Panc1 (cell line): Measurements from ENCODE around the gene PTCD2. TPM values are rescaled to one million over a fixed set of nuclear protein-coding genes. Genes with fewer than 3 reads are reported as not detected.

ENCODE experiments used
- ATAC-seq: fragments of 200-7000 bp; cut with Tn5 transposase; 2 replicates; pipeline ENCODE4 v1.9.1; 2020; ENCODE audit warnings: mild to moderate bottlenecking, moderate library complexity
- BruUV-seq: library from RNA; stranded (reverse); fragments of 400-500 nt; replicated peaks from 2 replicates; lab custom pipeline; 2021; lab: Mats Ljungman, UMichigan
- CTCF ChIA-PET: fragments of 300-600 bp; sonication (Branson Sonifier 250); formaldehyde crosslinking; loops from one replicate; lab custom pipeline; 2022; ENCODE audit warnings: antibody characterized with exemption; lab: Charles Lee
- POLR2A ChIA-PET: fragments of 300-600 bp; sonication (Branson Sonifier 250); formaldehyde crosslinking; loops from one replicate; lab custom pipeline; 2022; ENCODE audit warnings: antibody characterized with exemption; lab: Charles Lee
- DNase-seq: peaks from one replicate; pipeline ENCODE4 v3.0.0-alpha.2; 2010; ENCODE audit warnings: low read depth, low spot score
- H3K27ac ChIP-seq: 2 replicates; pipeline ENCODE4 v1.5.1; 2011; ENCODE audit warnings: mild to moderate bottlenecking, low read length, inconsistent platforms
- H3K27me3 ChIP-seq: fragments of 200-500 bp; sonication (Bioruptor generic); 2 replicates; pipeline ENCODE4 v1.6.0; 2014; ENCODE audit warnings: low read length, inconsistent platforms; ENCODE audit not compliant: control insufficient read depth, insufficient read depth
- H3K36me3 ChIP-seq: fragments of 200-500 bp; sonication (Bioruptor generic); 2 replicates; pipeline ENCODE4 v1.5.1; 2014; ENCODE audit warnings: inconsistent platforms, mild to moderate bottlenecking, low read length, moderate library complexity; ENCODE audit not compliant: control insufficient read depth, insufficient read depth
- H3K4me1 ChIP-seq: 2 replicates; pipeline ENCODE4 v1.5.1; 2011; ENCODE audit warnings: inconsistent platforms, mild to moderate bottlenecking, low read length, moderate library complexity; ENCODE audit not compliant: control insufficient read depth, insufficient read depth
- H3K4me3 ChIP-seq, 2 experiments: 2 replicates each; pipeline ENCODE4 v1.5.1; 2011 to 2012; ENCODE audit warnings: low read depth in 2 of 2, low read length in 2 of 2, mild to moderate bottlenecking in 2 of 2, inconsistent platforms in 1 of 2, moderate library complexity in 1 of 2
- H3K9me3 ChIP-seq: fragments of 200-500 bp; sonication (Bioruptor generic); 2 replicates; pipeline ENCODE4 v1.5.1; 2014; ENCODE audit warnings: low read depth, mild to moderate bottlenecking, inconsistent platforms, low read length, moderate library complexity; ENCODE audit not compliant: control insufficient read depth, insufficient read depth
- POLR2AphosphoS5 ChIP-seq: IDR thresholded peaks from 2 replicates; pipeline ENCODE4 v1.6.1; 2012; ENCODE audit warnings: mild to moderate bottlenecking, low read depth, low read length, moderate library complexity
- SIN3A ChIP-seq: IDR thresholded peaks from 2 replicates; pipeline ENCODE4 v1.6.1; 2012; ENCODE audit warnings: low read depth, mild to moderate bottlenecking, low read length, moderate library complexity, borderline replicate concordance; ENCODE audit not compliant: insufficient read depth
- TCF7L2 ChIP-seq: IDR thresholded peaks from 2 replicates; pipeline ENCODE4 v1.6.1; 2011; ENCODE audit warnings: mild to moderate bottlenecking, low read depth, low read length, inconsistent platforms
- in situ Hi-C: cut with HindIII; loops from 2 replicates; pipeline ENCODE4 v1.10.0; 2016; ENCODE audit warnings: low sequenced_read_pairs, low pct_unique_long_range_greater_than_20kb
- intact Hi-C: fragments of 100-400 bp; cut with micrococcal nuclease; formaldehyde crosslinking; loops from one replicate; pipeline ENCODE4 v1.10.0; 2022; ENCODE audit not compliant: unreplicated experiment
- total RNA-seq: library from RNA; stranded (reverse); gene quantifications from one replicate; pipeline ENCODE4 v1.2.1, GENCODE V29; 2021; ENCODE audit not compliant: unreplicated experiment
- TF ChIP-seq, protein P1 (sequence below), 2 experiments: IDR thresholded peaks; 2 replicates each; pipeline ENCODE4 v1.6.1; 2011 to 2012; ENCODE audit warnings: low read depth in 2 of 2, control low read depth in 1 of 2, low read length in 1 of 2, mild to moderate bottlenecking in 1 of 2, moderate library complexity in 1 of 2; ENCODE audit not compliant: insufficient read depth in 1 of 2
- TF ChIP-seq, protein P2 (sequence below): fragments of 450-650 bp; IDR thresholded peaks from 2 replicates; pipeline ENCODE4 v1.5.1; 2017; ENCODE audit warnings: mild to moderate bottlenecking

The PTCD2 gene
- total RNA-seq, 1 experiment from 2014 or later: 13.0 TPM

DNA sequence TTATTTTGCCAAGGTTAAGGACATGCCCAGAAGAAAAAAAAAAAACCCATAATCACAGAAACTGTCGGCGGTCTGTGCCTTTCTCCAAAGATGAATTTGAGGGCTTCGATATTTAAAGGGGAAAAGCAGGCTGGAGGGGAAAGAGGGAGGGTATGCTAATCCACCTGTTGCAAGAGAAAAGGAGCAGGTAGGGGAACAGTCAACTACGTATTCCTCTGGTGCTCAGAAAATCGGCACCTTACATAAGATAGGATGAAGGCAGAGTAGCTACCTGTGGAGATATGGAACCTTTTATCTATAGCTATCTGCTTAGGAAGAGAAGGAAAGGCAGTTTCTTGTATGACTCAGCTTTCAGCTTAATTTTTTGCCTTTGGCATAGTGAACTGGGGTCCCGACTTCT is 77.7 kb downstream of the PTCD2 start:
- Histone ChIP-seq H3K36me3 (no peaks in the 10 kb centered on the region), H3K4me3 (no peak overlapping the region), H3K4me1 (no peaks in the 10 kb centered on the region), H3K27me3 (no peaks in the 10 kb centered on the region), H3K9me3 (peaks cover 8% of the 10 kb centered on the region; the same call in 1 of the 2 replicates), H3K27ac (no peak overlapping the region)
- in situ Hi-C loops (no loop called here), intact Hi-C loops (no loop called here)
- DNase-seq (no peak), ATAC-seq (no peak)
- no TSS peak for BruUV-seq
- ChIA-PET POLR2A (interaction anchor here (0.5 kb wide), 1 partner anchor 110 kb away, joined by 3 read pairs; no protein-coding TSS in a partner anchor), CTCF (no interaction called here)
- no peak for TF ChIP-seq POLR2AphosphoS5
- no peak for TF ChIP-seq SIN3A
- no peak for TF ChIP-seq TCF7L2
- TF ChIP-seq, protein P1, sequence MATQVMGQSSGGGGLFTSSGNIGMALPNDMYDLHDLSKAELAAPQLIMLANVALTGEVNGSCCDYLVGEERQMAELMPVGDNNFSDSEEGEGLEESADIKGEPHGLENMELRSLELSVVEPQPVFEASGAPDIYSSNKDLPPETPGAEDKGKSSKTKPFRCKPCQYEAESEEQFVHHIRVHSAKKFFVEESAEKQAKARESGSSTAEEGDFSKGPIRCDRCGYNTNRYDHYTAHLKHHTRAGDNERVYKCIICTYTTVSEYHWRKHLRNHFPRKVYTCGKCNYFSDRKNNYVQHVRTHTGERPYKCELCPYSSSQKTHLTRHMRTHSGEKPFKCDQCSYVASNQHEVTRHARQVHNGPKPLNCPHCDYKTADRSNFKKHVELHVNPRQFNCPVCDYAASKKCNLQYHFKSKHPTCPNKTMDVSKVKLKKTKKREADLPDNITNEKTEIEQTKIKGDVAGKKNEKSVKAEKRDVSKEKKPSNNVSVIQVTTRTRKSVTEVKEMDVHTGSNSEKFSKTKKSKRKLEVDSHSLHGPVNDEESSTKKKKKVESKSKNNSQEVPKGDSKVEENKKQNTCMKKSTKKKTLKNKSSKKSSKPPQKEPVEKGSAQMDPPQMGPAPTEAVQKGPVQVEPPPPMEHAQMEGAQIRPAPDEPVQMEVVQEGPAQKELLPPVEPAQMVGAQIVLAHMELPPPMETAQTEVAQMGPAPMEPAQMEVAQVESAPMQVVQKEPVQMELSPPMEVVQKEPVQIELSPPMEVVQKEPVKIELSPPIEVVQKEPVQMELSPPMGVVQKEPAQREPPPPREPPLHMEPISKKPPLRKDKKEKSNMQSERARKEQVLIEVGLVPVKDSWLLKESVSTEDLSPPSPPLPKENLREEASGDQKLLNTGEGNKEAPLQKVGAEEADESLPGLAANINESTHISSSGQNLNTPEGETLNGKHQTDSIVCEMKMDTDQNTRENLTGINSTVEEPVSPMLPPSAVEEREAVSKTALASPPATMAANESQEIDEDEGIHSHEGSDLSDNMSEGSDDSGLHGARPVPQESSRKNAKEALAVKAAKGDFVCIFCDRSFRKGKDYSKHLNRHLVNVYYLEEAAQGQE (IDR thresholded peaks at IDR 0.05; ENCODE audit: insufficient read depth in 1 of 2, low read depth in 2 of 2, low read length in 1 of 2): no peak
- TF ChIP-seq, protein P2, sequence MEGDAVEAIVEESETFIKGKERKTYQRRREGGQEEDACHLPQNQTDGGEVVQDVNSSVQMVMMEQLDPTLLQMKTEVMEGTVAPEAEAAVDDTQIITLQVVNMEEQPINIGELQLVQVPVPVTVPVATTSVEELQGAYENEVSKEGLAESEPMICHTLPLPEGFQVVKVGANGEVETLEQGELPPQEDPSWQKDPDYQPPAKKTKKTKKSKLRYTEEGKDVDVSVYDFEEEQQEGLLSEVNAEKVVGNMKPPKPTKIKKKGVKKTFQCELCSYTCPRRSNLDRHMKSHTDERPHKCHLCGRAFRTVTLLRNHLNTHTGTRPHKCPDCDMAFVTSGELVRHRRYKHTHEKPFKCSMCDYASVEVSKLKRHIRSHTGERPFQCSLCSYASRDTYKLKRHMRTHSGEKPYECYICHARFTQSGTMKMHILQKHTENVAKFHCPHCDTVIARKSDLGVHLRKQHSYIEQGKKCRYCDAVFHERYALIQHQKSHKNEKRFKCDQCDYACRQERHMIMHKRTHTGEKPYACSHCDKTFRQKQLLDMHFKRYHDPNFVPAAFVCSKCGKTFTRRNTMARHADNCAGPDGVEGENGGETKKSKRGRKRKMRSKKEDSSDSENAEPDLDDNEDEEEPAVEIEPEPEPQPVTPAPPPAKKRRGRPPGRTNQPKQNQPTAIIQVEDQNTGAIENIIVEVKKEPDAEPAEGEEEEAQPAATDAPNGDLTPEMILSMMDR: no peak

DNA sequence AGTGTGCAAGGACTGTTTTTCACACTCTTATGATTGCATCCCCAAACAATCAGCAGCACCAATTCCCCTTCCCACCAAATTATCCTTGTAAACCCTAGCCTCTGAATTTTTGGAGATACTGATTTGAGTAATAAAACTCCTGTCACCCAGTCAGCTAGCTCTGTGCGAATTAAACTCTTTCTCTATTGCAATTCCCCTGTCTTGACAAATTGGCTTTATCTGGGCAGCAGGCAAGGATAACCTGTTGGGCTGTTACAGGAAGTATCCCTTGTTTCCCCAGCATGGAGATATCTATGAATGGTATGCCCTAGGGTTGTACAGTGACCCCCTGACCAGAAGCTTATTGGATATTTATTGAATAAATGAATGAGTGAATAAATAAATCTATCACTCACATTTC is 80.8 kb downstream of the PTCD2 start:
- in situ Hi-C loops: no loop called here
- no peak overlapping the region for H3K4me3 ChIP-seq
- DNase-seq (no peak), ATAC-seq (no peak)
- H3K27me3 ChIP-seq: no peaks in the 10 kb centered on the region
- peaks cover 11% of the 10 kb centered on the region; the same call in 1 of the 2 replicates for H3K9me3 ChIP-seq
- intact Hi-C loops: loop anchor here (10.0 kb wide), 1 partner anchor 124 kb away; no protein-coding TSS in a partner anchor
- TF ChIP-seq, protein P1 (IDR thresholded peaks at IDR 0.05; ENCODE audit: insufficient read depth in 1 of 2, low read depth in 2 of 2, low read length in 1 of 2): no peak
- TF ChIP-seq, protein P2: no peak
- TF ChIP-seq POLR2AphosphoS5: no peak
- TF ChIP-seq TCF7L2: no peak
- H3K27ac ChIP-seq: no peak overlapping the region
- ChIA-PET CTCF (no interaction called here), POLR2A (no interaction called here)
- H3K36me3 ChIP-seq: no peaks in the 10 kb centered on the region
- no TSS peak for BruUV-seq
- no peaks in the 10 kb centered on the region for H3K4me1 ChIP-seq
